ENCODE data around the gene CRTAC1. TPM values are rescaled to one million over a fixed set of nuclear protein-coding genes. Genes with fewer than 3 reads are reported as not detected.

The CRTAC1 gene
- total RNA-seq, 4 donors from 2014 or later, result 1.2 to 5.7 (median 1.7) TPM

DNA sequence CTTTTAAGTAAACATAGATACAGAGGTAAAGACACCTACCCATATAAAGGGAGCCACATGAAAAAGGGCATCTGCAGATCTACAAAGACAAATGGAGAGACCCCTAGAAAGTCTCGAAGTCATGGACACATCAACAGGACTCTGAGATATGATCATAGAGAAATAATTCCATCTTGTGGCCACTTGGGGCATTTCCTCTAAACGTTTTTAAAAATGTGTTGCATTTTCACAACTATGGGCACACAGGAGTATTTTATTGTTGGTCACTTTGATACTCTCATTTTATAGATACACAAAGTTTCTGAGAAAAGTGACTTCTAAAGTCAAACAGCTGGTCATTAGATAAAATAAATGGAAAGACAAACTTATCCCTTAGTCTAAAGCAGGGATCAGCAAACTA, 87.1 kb downstream of the CRTAC1 start:
- Histone ChIP-seq H3K4me3 (no peak overlapping the region), H3K4me1 (no peaks in the 10 kb centered on the region), H3K27ac (no peak overlapping the region), H3K9me3 (peaks cover 0 to 12% (median 0%) of the 10 kb centered on the region in 3 donors), H3K27me3 (peaks cover 49% of the 10 kb centered on the region), H3K36me3 (no peaks in the 10 kb centered on the region)
- ATAC-seq, result no peak
- 56 to 63% methylated on average over 2 of the region's 2 CpGs for WGBS, 2 donors (ENCODE audit: low coverage in 1 of 2)
- TF ChIP-seq CTCF (IDR thresholded peaks at IDR 0.05), result no peak
- no peak for TF ChIP-seq EP300 (IDR thresholded peaks at IDR 0.05)
- no peak for TF ChIP-seq POLR2A (IDR thresholded peaks at IDR 0.05)
- no peak for TF ChIP-seq POLR2AphosphoS5 (IDR thresholded peaks at IDR 0.05)

GRCh38 chr10:97940534-97940933, 89.9 kb downstream of the CRTAC1 start:
- ATAC-seq, result no peak
- no peaks in the 10 kb centered on the region for H3K36me3 ChIP-seq
- 8 to 18% methylated on average over 2 to 6 of the region's 6 CpGs for WGBS, 2 donors (ENCODE audit: low coverage in 1 of 2)
- peaks cover 52% of the 10 kb centered on the region for H3K27me3 ChIP-seq
- TF ChIP-seq POLR2AphosphoS5 (IDR thresholded peaks at IDR 0.05) (no peak), CTCF (IDR thresholded peaks at IDR 0.05) (no peak), EP300 (IDR thresholded peaks at IDR 0.05) (no peak)
- H3K9me3 ChIP-seq, result peaks cover 0 to 12% (median 0%) of the 10 kb centered on the region in 3 donors
- no peak overlapping the region for H3K4me3 ChIP-seq
- no peaks in the 10 kb centered on the region for H3K4me1 ChIP-seq
- H3K27ac ChIP-seq, result no peak overlapping the region

DNA sequence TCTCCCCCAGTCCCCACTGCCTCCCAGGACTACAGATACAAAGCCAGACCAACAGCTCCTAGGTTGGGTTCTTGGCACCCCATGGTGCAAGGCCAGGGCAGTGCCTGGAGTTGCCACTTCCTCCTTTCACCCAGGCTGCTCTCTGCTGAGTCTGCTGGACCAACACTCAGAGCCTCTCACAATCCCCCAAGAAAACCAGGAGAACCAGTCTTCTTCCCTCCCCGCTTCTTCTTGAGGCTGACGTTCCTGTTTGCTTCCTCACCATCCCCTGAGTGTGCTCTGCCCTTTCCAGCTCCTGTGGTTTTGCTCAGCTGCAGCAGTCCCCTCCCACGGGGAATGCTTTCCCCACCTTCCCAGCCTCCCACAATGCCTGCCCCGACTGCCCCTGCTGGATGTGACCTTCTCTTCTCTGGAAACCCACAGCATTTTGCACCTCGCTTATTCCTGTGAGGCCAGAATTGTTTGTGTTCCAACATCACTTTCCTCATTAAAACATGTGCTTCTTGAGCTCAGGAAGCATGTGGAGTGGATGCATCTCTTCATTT, 90.9 kb downstream of the CRTAC1 start:
- H3K4me1 ChIP-seq, result no peaks in the 10 kb centered on the region
- H3K27ac ChIP-seq, result no peak overlapping the region
- peaks cover 58% of the 10 kb centered on the region for H3K27me3 ChIP-seq
- H3K4me3 ChIP-seq, result no peak overlapping the region
- ATAC-seq, result no peak
- 20% methylated on average over 5 of the region's 5 CpGs; no CpG with 5 or more reads in 1 of the 2 donors for WGBS, 2 donors (ENCODE audit: low coverage in 1 of 2)
- H3K36me3 ChIP-seq, result no peaks in the 10 kb centered on the region
- peaks cover 0 to 6% (median 0%) of the 10 kb centered on the region in 3 donors for H3K9me3 ChIP-seq
- TF ChIP-seq POLR2AphosphoS5 (IDR thresholded peaks at IDR 0.05) (no peak), POLR2A (IDR thresholded peaks at IDR 0.05) (no peak), CTCF (IDR thresholded peaks at IDR 0.05) (no peak), EP300 (IDR thresholded peaks at IDR 0.05) (no peak)

GRCh38 chr10:97937928-97938327, 92.5 kb downstream of the CRTAC1 start:
- Histone ChIP-seq H3K27ac (no peak overlapping the region), H3K36me3 (no peaks in the 10 kb centered on the region), H3K9me3 (no peaks in the 10 kb centered on the region), H3K27me3 (peaks cover 58% of the 10 kb centered on the region), H3K4me1 (no peaks in the 10 kb centered on the region), H3K4me3 (no peak overlapping the region)
- TF ChIP-seq POLR2A (IDR thresholded peaks at IDR 0.05) (no peak), POLR2AphosphoS5 (IDR thresholded peaks at IDR 0.05) (no peak), EP300 (IDR thresholded peaks at IDR 0.05) (no peak), CTCF (IDR thresholded peaks at IDR 0.05) (no peak)
- ATAC-seq, result no peak
- WGBS, 2 donors (ENCODE audit: low coverage in 1 of 2), result 50 to 78% methylated on average over 1 to 4 of the region's 8 CpGs

- no peak overlapping the region for H3K27ac ChIP-seq
- ATAC-seq, result no peak
- H3K27me3 ChIP-seq, result peaks cover 57% of the 10 kb centered on the region
- H3K9me3 ChIP-seq, result no peaks in the 10 kb centered on the region
- H3K4me3 ChIP-seq, result no peak overlapping the region
- no peaks in the 10 kb centered on the region for H3K36me3 ChIP-seq
- no peak for TF ChIP-seq POLR2AphosphoS5 (IDR thresholded peaks at IDR 0.05)
- WGBS, 2 donors (ENCODE audit: low coverage in 1 of 2), result 60 to 65% methylated on average over 1 to 5 of the region's 5 CpGs
- H3K4me1 ChIP-seq, result no peaks in the 10 kb centered on the region
These were observed 93.4 kb downstream of the CRTAC1 start for GRCh38 chr10:97937054-97937453.
